Omental fat pad (tissue), 4 donors: ENCODE results near the gene RFWD3. TPM values are rescaled to one million over a fixed set of nuclear protein-coding genes. Genes with fewer than 3 reads are reported as not detected.
"Not testable (repeated sequence)": the region's sequence is repeated elsewhere in the genome, so short reads cannot be mapped to it uniquely, and the experiment has no call there.

Experiments
- ATAC-seq: fragments of 150-250 bp; one replicate; pipeline ENCODE4 v1.9.1; 2016; ENCODE audit warnings: mild to moderate bottlenecking, moderate library complexity; ENCODE audit not compliant: low FRiP score
- DNase-seq: peaks from one replicate; pipeline ENCODE4 v3.0.0-alpha.2; 2019; ENCODE audit warnings: low spot score
- CTCF ChIP-seq, 3 donors: fragments of 450-650 bp; IDR thresholded peaks; one replicate each; pipeline ENCODE4 v1.5.1; 2016 to 2017; ENCODE audit warnings: antibody characterized with exemption in 3 of 3, mild to moderate bottlenecking in 3 of 3, moderate library complexity in 2 of 3
- total RNA-seq, 4 donors: library from RNA; depleted of rRNA; stranded (reverse); fragments of >200 nt; gene quantifications; one replicate each; pipeline ENCODE4 v1.1.0, GENCODE V29; 2016

RFWD3 gene
- total RNA-seq, 4 donors from 2014 or later, result 8.9 to 23.5 (median 19.8) TPM

DNA sequence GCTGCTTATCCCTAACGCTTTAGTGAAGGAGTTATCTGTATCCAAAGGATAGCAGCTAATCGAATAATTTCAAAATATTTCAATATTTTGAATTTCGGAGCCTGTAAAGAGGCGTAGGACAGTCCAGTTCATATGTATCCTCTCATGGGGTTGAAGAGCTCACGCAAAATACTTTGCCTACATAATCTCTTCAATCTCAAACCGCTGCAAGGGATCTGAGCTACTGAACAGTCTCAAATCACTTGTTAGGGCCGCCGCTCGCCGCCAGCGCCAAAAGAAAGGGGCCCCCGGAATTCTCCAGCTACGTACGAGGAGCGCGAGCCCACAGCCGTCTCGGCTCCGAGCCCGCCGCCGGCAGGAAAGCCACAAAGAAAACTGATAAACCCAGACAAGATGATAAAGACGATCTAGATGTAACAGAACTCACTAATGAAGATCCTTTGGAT is 601 bp upstream of the RFWD3 start:
- ATAC-seq (no peak), DNase-seq (no peak)
- peak in 1 of 3 donors; percentile 25 for TF ChIP-seq CTCF (IDR thresholded peaks at IDR 0.05)

GRCh38 chr16:74666010-74666421 is 661 bp downstream of the RFWD3 start:
- DNase-seq, result no peak
- TF ChIP-seq CTCF (IDR thresholded peaks at IDR 0.05), result no peak
- no peak for ATAC-seq

- ATAC-seq (no peak), DNase-seq (no peak)
- no peak for TF ChIP-seq CTCF (IDR thresholded peaks at IDR 0.05)
Measured at GRCh38 chr16:74661064-74661463, 5.6 kb downstream of the RFWD3 start.

GRCh38 chr16:74660383-74660782 is 6.3 kb downstream of the RFWD3 start:
- no peak for ATAC-seq
- TF ChIP-seq CTCF (IDR thresholded peaks at IDR 0.05), result no peak
- no peak for DNase-seq

DNA sequence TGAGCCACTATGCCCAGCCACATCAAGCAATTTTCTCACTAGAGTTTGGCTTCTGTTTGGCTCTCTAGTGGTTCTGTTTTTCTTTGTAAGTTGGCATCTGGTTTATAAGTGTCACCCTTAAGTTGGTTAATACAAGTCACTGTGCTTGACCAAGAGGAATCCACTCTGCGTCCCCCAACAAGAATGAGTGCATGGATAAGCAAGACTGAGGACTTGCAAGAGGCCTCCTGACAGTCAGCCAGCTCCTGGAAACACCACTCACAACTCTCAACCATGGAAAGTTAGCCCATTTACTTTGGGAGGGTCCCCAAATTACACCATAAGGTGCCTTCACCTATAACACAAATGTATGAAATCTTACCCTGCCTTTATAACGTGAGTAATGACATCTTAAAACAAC is 7.6 kb downstream of the RFWD3 start:
- no peak for TF ChIP-seq CTCF (IDR thresholded peaks at IDR 0.05)
- ATAC-seq, result no peak
- DNase-seq, result no peak

GRCh38 chr16:74657870-74658642 is 8.6 kb downstream of the RFWD3 start:
- no peak for TF ChIP-seq CTCF (IDR thresholded peaks at IDR 0.05)
- ATAC-seq (no peak), DNase-seq (no peak)

DNA sequence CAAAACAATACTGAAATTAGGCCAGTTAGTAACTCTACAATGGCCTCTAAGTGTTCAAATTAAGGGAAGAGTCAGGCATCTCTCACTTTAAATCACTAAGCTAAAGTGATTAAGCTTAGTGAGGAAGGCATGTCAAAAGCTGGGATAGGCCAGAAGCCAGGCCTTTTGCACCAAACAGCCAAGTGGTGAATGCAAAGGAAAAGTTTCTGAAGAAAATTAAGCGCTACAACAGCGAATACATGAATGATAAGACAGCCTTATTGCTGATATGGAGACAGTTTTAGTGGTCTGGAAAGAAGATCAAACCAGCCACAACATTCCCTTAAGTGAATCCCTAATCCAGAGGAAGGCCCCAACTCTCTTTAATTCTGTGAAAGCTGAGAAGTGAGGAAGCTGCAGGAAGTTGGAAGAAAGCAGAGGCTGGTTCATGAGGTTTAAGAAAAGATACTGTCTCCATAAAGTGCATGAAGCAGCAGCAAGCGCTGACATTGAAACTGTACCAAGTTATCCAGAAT is 12.1 kb downstream of the RFWD3 start:
- DNase-seq (no peak), ATAC-seq (no peak)
- no peak for TF ChIP-seq CTCF (IDR thresholded peaks at IDR 0.05)

DNA sequence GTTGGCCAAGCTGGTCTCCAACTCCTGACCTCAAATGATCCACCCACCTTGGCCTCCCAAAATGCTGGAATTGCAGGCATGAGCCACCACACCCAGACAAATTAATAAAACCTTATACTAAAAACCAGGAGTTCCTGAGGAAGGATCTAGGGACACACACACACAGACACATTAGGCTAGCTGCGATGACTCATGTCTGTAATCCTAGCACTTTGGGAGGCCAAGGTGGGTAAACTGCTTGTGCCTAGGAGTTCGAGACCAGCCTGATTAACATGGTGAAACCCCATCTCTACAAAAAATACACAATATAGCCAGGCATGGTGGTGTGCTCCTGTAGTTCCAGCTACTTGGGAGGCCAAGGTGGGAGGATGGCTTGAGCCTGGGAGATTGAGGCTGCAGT is 13.8 kb downstream of the RFWD3 start:
- DNase-seq, ATAC-seq: not testable (repeated sequence)
